ENCODE measurements around the gene TECPR2.
"Not testable (repeated sequence)": the region's sequence is repeated elsewhere in the genome, so short reads cannot be mapped to it uniquely, and the experiment has no call there.

TECPR2 gene

GRCh38 chr14:102362545-102363181 lies at the start of gene TECPR2, which contains the start of gene CINP:
Gene TECPR2 (plus strand): TSS chr14:102362941. CDS start chr14:102376722, 13,781 bp downstream.
Gene CINP (minus strand): TSS chr14:102362890. CDS start chr14:102362851, 39 bp downstream.
- DNase-seq, result peak; percentile 95

- peak; percentile 83 for DNase-seq
Observed at GRCh38 chr14:102314242-102315011, 48.3 kb upstream of the TECPR2 start.

- no peak for DNase-seq
Observed at GRCh38 chr14:102315121-102315520, 47.6 kb upstream of the TECPR2 start.

- no peak for DNase-seq
Observed at GRCh38 chr14:102316338-102316742, 46.4 kb upstream of the TECPR2 start.

GRCh38 chr14:102316743-102317563 lies 45.8 kb upstream of the TECPR2 start:
- peak; percentile 100 for DNase-seq

- DNase-seq, result no peak
Observed at GRCh38 chr14:102317564-102318248, 45.0 kb upstream of the TECPR2 start.

- DNase-seq, result no peak
Observed at GRCh38 chr14:102318781-102319276, 43.9 kb upstream of the TECPR2 start.

- peak; percentile 97 for DNase-seq
Observed at GRCh38 chr14:102319351-102320032, 43.2 kb upstream of the TECPR2 start, which contains the start of gene ZNF839. Gene ZNF839 (plus strand): TSS chr14:102319746. CDS start chr14:102319766, 20 bp downstream.

- DNase-seq, result peak; percentile 72
Observed at GRCh38 chr14:102320033-102320660, 42.6 kb upstream of the TECPR2 start.

GRCh38 chr14:102320671-102321455 lies 41.9 kb upstream of the TECPR2 start:
- DNase-seq, result no peak

GRCh38 chr14:102321456-102322422 lies 41.0 kb upstream of the TECPR2 start:
- DNase-seq, result no peak

- DNase-seq, result peak; percentile 28
Observed at GRCh38 chr14:102323102-102323501, 39.6 kb upstream of the TECPR2 start.

- DNase-seq, result no peak
Observed at GRCh38 chr14:102325791-102326345, 36.9 kb upstream of the TECPR2 start.

- DNase-seq, result no peak
Observed at GRCh38 chr14:102326583-102326982, 36.2 kb upstream of the TECPR2 start.

- not testable (repeated sequence) for DNase-seq
Observed at GRCh38 chr14:102329381-102329780, 33.4 kb upstream of the TECPR2 start.

- no peak for DNase-seq
Observed at GRCh38 chr14:102330806-102331205, 31.9 kb upstream of the TECPR2 start.

GRCh38 chr14:102333390-102333789 lies 29.4 kb upstream of the TECPR2 start:
- no peak for DNase-seq

GRCh38 chr14:102333795-102334705 lies 28.7 kb upstream of the TECPR2 start:
- DNase-seq, result no peak
